HepG2 (cell line): ENCODE results near the gene PALMD. TPM values are rescaled to one million over a fixed set of nuclear protein-coding genes. Genes with fewer than 3 reads are reported as not detected.

Experiments
- ATAC-seq: fragments of 200-7000 bp; cut with Tn5 transposase; 3 replicates; pipeline ENCODE4 v1.9.1; 2020; ENCODE audit warnings: mild to moderate bottlenecking, moderate library complexity
- BruUV-seq: library from RNA; stranded (reverse); fragments of 400-500 nt; replicated peaks from 2 replicates; lab custom pipeline; 2021; lab: Mats Ljungman, UMichigan
- CTCF ChIA-PET: fragments of 300-600 bp; formaldehyde crosslinking; extraction: SDS; loops from one replicate; lab custom pipeline; 2021; ENCODE audit warnings: low total read pairs, inconsistent platforms, low intra/inter-chr PET ratio; lab: Yijun Ruan, JAX
- POLR2A ChIA-PET: fragments of 350-600 bp; sonication (Branson Sonifier 250); formaldehyde crosslinking; loops from one replicate; lab custom pipeline; 2020; ENCODE audit warnings: antibody characterized with exemption, inconsistent platforms; lab: Yijun Ruan, JAX
- DNase-seq: peaks from one replicate; pipeline ENCODE4 v3.0.0-alpha.2; 2015; ENCODE audit warnings: low spot score
- FAIRE-seq: peaks from 3 replicates; lab custom pipeline; 2011; peaks lifted over from hg19 to GRCh38; lab: Jason Lieb, UNC
- H2AFZ ChIP-seq: one replicate; pipeline ENCODE4 v1.6.1; 2011; ENCODE audit warnings: low read length, inconsistent platforms
- H3K27ac ChIP-seq: fragments of 300-600 bp; 3 replicates; pipeline ENCODE4 v1.8.0; 2011; ENCODE audit warnings: mixed run types, mild to moderate bottlenecking, mixed read lengths, low read length, inconsistent platforms; ENCODE audit not compliant: insufficient read depth; ENCODE audit errors: extremely low read length
- H3K27me3 ChIP-seq, 2 experiments: fragments of 200-600 bp in 1 of 2; 2 replicates in 1 of 2; 3 replicates in 1 of 2; pipeline versions ENCODE4 v1.6.0 to v1.8.0; 2011; ENCODE audit warnings: low read length in 2 of 2, mild to moderate bottlenecking in 2 of 2, moderate library complexity in 2 of 2, inconsistent platforms in 1 of 2; ENCODE audit not compliant: insufficient read depth in 2 of 2, control insufficient read depth in 1 of 2
- H3K36me3 ChIP-seq, 2 experiments: fragments of 200-600 bp in 1 of 2; replicated peaks in 1 of 2; 2 replicates in 1 of 2; 3 replicates in 1 of 2; pipeline versions ENCODE4 v1.5.1 to v1.8.0; 2011; ENCODE audit warnings: low read length in 2 of 2, inconsistent platforms in 1 of 2; ENCODE audit not compliant: insufficient read depth in 2 of 2, control insufficient read depth in 1 of 2
- H3K4me1 ChIP-seq: 2 replicates; pipeline ENCODE4 v1.5.1; 2012; ENCODE audit warnings: low read length, inconsistent platforms; ENCODE audit not compliant: insufficient read depth
- H3K4me2 ChIP-seq: 2 replicates; pipeline ENCODE4 v1.6.0; 2011; ENCODE audit warnings: low read depth, low read length, inconsistent platforms
- H3K4me3 ChIP-seq, 3 experiments: fragments of 200-600 bp in 1 of 3; sonication (generic), shearing (Covaris generic) in 1 of 3; replicated peaks in 1 of 3; 2 replicates each; pipeline ENCODE4 v1.5.1; 2011 to 2016; ENCODE audit warnings: low read length in 3 of 3, inconsistent platforms in 2 of 3, low read depth in 2 of 3, mild to moderate bottlenecking in 2 of 3, control low read depth in 1 of 3, mixed read lengths in 1 of 3; ENCODE audit not compliant: insufficient read depth in 1 of 3
- H3K79me2 ChIP-seq: one replicate; pipeline ENCODE4 v1.6.1; 2011; ENCODE audit warnings: low read length, inconsistent platforms; ENCODE audit not compliant: insufficient read depth
- H3K9ac ChIP-seq: 2 replicates; pipeline ENCODE4 v1.6.0; 2011; ENCODE audit warnings: mild to moderate bottlenecking, low read depth, low read length, inconsistent platforms; ENCODE audit not compliant: insufficient read depth
- H3K9me3 ChIP-seq: 2 replicates; pipeline ENCODE4 v1.5.1; 2012; ENCODE audit warnings: mild to moderate bottlenecking, low read length
- H4K20me1 ChIP-seq: 2 replicates; pipeline ENCODE4 v1.6.0; 2011; ENCODE audit warnings: inconsistent platforms, mild to moderate bottlenecking, low read length, moderate library complexity; ENCODE audit not compliant: insufficient read depth
- ARID5B ChIP-seq: IDR thresholded peaks from 2 replicates; pipeline ENCODE4 v1.4.0; 2020; ENCODE audit warnings: mild to moderate bottlenecking, missing genetic modification reagents
- DPF2 ChIP-seq: sonication (generic); formaldehyde crosslinking; IDR thresholded peaks from 2 replicates; pipeline ENCODE4 v1.4.0; 2020; ENCODE audit warnings: mild to moderate bottlenecking, low read depth, missing genetic modification reagents, borderline replicate concordance
- FOSL1 ChIP-seq: sonication (generic); formaldehyde crosslinking; IDR thresholded peaks from 2 replicates; pipeline ENCODE4 v1.9.0; 2021; ENCODE audit warnings: missing genetic modification reagents, borderline replicate concordance
- FOXC1 ChIP-seq: sonication (generic); formaldehyde crosslinking; IDR thresholded peaks from 2 replicates; pipeline ENCODE4 v1.8.0; 2022; ENCODE audit warnings: mild to moderate bottlenecking, missing genetic modification reagents, borderline replicate concordance
- HNRNPH1 ChIP-seq: fragments of 200-400 bp; formaldehyde crosslinking; optimal IDR thresholded peaks from 2 replicates; pipeline ENCODE3; 2017; ENCODE audit warnings: mild to moderate bottlenecking, low read depth, low read length
- IKZF4 ChIP-seq: sonication (generic); formaldehyde crosslinking; IDR thresholded peaks from 2 replicates; pipeline ENCODE4 v1.5.1; 2020; ENCODE audit warnings: borderline replicate concordance, mild to moderate bottlenecking, low read depth, missing genetic modification reagents; ENCODE audit errors: not compliant biosample characterization
- NCOA2 ChIP-seq: sonication (generic); formaldehyde crosslinking; IDR thresholded peaks from 2 replicates; pipeline ENCODE4 v1.8.0; 2022; ENCODE audit warnings: inconsistent platforms
- NFE2L1 ChIP-seq: sonication (generic); formaldehyde crosslinking; IDR thresholded peaks from 2 replicates; pipeline ENCODE4 v1.4.0; 2020; ENCODE audit warnings: missing genetic modification reagents, mild to moderate bottlenecking, borderline replicate concordance
- NR2F6 ChIP-seq, 2 experiments: IDR thresholded peaks; 2 replicates each; pipeline ENCODE4 v1.6.1; 2016; ENCODE audit warnings: antibody characterized with exemption in 1 of 2, mild to moderate bottlenecking in 1 of 2
- NR3C1 ChIP-seq: sonication (generic); formaldehyde crosslinking; IDR thresholded peaks from 2 replicates; pipeline ENCODE4 v1.4.0; 2020; ENCODE audit warnings: missing genetic modification reagents
- PAXIP1 ChIP-seq: sonication (generic); formaldehyde crosslinking; conservative IDR thresholded peaks from 2 replicates; pipeline ENCODE4 v1.4.0; 2020; ENCODE audit warnings: mild to moderate bottlenecking, missing genetic modification reagents, moderate library complexity
- POGZ ChIP-seq: sonication (generic); formaldehyde crosslinking; IDR thresholded peaks from 2 replicates; pipeline ENCODE4 v1.4.0; 2020; ENCODE audit warnings: mild to moderate bottlenecking, missing genetic modification reagents
- SP1 ChIP-seq, 2 experiments: fragments of 450-650 bp in 1 of 2; sonication (generic) in 1 of 2; formaldehyde crosslinking in 1 of 2; IDR thresholded peaks; 2 replicates each; pipeline versions ENCODE4 v1.4.0 to v1.6.1; 2016 to 2020; ENCODE audit warnings: missing genetic modification reagents in 1 of 2
- SUZ12 ChIP-seq: fragments of 150-350 bp; IDR thresholded peaks from 2 replicates; pipeline ENCODE4 v1.6.1; 2014; ENCODE audit warnings: low read depth, low read length
- TMF1 ChIP-seq: sonication (generic); formaldehyde crosslinking; IDR thresholded peaks from 2 replicates; pipeline ENCODE4 v1.8.1; 2022; ENCODE audit warnings: low read depth, missing genetic modification reagents
- ZBTB39 ChIP-seq: sonication (generic); formaldehyde crosslinking; IDR thresholded peaks from 2 replicates; pipeline ENCODE4 v1.5.0; 2020; ENCODE audit warnings: missing genetic modification reagents
- WGBS: methylation state at CpG from one replicate; pipeline ENCODE4 v1.1.6; 2017; ENCODE audit warnings: low lambda C conversion rate; 5-methylcytosine and 5-hydroxymethylcytosine counted together
- in situ Hi-C: cut with HindIII; loops from 2 replicates; pipeline ENCODE4 v1.10.0; 2017; ENCODE audit warnings: low pct_unique_long_range_greater_than_20kb; ENCODE audit not compliant: extremely low pct_ligation_motif_present
- intact Hi-C: fragments of 100-400 bp; cut with micrococcal nuclease; formaldehyde crosslinking; loops from one replicate; pipeline ENCODE4 v1.10.0; 2022; ENCODE audit not compliant: unreplicated experiment
- polyA plus RNA-seq, 8 experiments: library from polyadenylated mRNA; depleted of rRNA in 3 of 8; stranded (reverse) in 7 of 8; unstranded in 1 of 8; fragments of >200 nt; fragmentation: Illumina TruSeq in 4 of 8; extraction: Trizol in 4 of 8; gene quantifications; 2 replicates each; pipeline versions ENCODE4 v1.2.1 to v1.2.3, GENCODE V29; 2011 to 2016; ENCODE audit warnings: low read depth in 4 of 8, missing spikeins in 1 of 8, mixed read lengths in 1 of 8; ENCODE audit not compliant: insufficient read depth in 1 of 8
- total RNA-seq, 5 experiments: library from RNA; depleted of rRNA; stranded (reverse); fragments of >200 nt; fragmentation: Illumina TruSeq; extraction: Trizol; gene quantifications; 2 replicates each; pipeline ENCODE4 v1.2.3, GENCODE V29; 2016; ENCODE audit warnings: low read depth in 1 of 5

PALMD gene
- total and polyA plus RNA-seq, 2 of the 13 experiments (the other 11 are each of a cell fraction or from before 2014, with no cell fraction given) = 5.5 to 31.1 TPM

GRCh38 chr1:99661780-99662179, 15.9 kb downstream of the PALMD start:
- WGBS = 50% methylated on average over 3 of the region's 3 CpGs
- no peak for FAIRE-seq
- Histone ChIP-seq H3K9me3 (no peaks in the 10 kb centered on the region), H3K27ac (peak overlapping the region; percentile 31), H3K79me2 (no peaks in the 10 kb centered on the region), H4K20me1 (no peaks in the 10 kb centered on the region), H2AFZ (no peak overlapping the region), H3K9ac (no peak overlapping the region), H3K27me3 (no peaks in the 10 kb centered on the region), H3K4me2 (no peak overlapping the region), H3K36me3 (peaks cover 3 to 18% of the 10 kb centered on the region in 2 experiments; a peak in 4 of 5 replicates), H3K4me3 (no peak overlapping the region), H3K4me1 (peaks cover 15% of the 10 kb centered on the region)
- DNase-seq = no peak
- BruUV-seq = no TSS peak
- intact Hi-C loops (no loop called here), in situ Hi-C loops (no loop called here)
- ChIA-PET CTCF (no interaction called here), POLR2A (no interaction called here)
- no peak for ATAC-seq
- TF ChIP-seq DPF2 (CRISPR knock-in tag) (no peak), POGZ (CRISPR knock-in tag) (peak; percentile 57; the same call in 1 of the 2 replicates), HNRNPH1 (no peak), NCOA2 (CRISPR knock-in tag) (0 out of 2 replicates have a peak, but pooled peaks have one; percentile 28), NFE2L1 (no peak), IKZF4 (no peak), TMF1 (CRISPR knock-in tag) (no peak), FOXC1 (CRISPR knock-in tag) (no peak), NR3C1 (CRISPR knock-in tag) (no peak), ZBTB39 (CRISPR knock-in tag) (no peak), PAXIP1 (CRISPR knock-in tag) (no peak), FOSL1 (CRISPR knock-in tag) (no peak), NR2F6 (IDR thresholded peaks at IDR 0.05) (no peak), NR2F6 (CRISPR knock-in tag; IDR thresholded peaks at IDR 0.05) (no peak), SUZ12 (no peak), SP1 (IDR thresholded peaks at IDR 0.05) (no peak), SP1 (CRISPR knock-in tag; IDR thresholded peaks at IDR 0.05) (no peak), ARID5B (CRISPR knock-in tag) (peak; percentile 61; the same call in 1 of the 2 replicates)
